Limb (tissue), 2 donors: ENCODE measurements around the gene OSBPL1A.
"Not testable (repeated sequence)": the region's sequence is repeated elsewhere in the genome, so short reads cannot be mapped to it uniquely, and the experiment has no call there.

ENCODE experiments used
- DNase-seq, 2 donors: peaks; one replicate each; pipeline ENCODE4 v3.0.0-alpha.2; 2016; ENCODE audit errors: extremely low spot score in 2 of 2

The OSBPL1A gene

DNA sequence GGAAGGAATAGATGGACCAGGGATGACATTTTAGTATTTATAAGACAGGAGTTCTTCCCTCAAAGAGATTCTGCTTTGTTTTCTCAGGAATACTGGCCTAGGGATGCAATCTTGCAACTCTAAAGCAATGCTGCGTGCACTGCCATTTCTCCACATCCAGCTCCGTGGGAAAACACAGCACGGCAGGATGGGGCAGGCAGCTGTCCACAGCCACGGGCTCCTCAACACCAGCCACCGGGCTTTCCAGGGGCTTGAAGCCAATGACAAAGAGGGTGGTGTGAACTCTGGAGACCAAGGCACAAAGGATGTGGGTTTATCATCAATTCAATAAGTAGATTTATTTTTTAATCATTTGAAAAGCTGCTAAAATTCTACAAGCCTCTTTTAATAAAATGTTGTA lies 209.5 kb downstream of the OSBPL1A start:
- DNase-seq: no peak

GRCh38 chr18:24187689-24188088 lies 209.9 kb downstream of the OSBPL1A start:
- no peak for DNase-seq

- DNase-seq: no peak
Measured at GRCh38 chr18:24187049-24187448, 210.6 kb downstream of the OSBPL1A start.

- DNase-seq: no peak
Measured at GRCh38 chr18:24185805-24186204, 211.8 kb downstream of the OSBPL1A start.

- DNase-seq: no peak
Measured at GRCh38 chr18:24181806-24182205, 215.8 kb downstream of the OSBPL1A start.

DNA sequence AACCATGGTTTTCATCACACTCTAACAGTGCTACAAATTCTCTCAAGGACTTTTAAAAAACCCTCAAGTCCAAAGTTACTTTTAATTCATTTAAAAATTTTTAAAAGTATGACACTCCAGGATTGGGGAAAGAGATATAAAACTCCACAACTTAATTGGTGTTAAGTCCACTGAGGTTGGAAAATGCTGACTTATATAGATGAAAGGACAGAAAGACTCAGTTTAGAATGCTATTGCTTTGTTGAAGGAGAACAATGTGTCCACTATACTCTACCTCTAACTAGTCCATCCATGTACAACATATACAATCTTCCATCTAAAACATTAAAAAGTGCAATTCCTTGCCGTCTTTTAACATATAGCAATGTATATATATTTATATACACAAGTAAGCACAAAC lies 217.6 kb downstream of the OSBPL1A start:
- DNase-seq: no peak

- DNase-seq: no peak
Measured at GRCh38 chr18:24177499-24178133, 220.0 kb downstream of the OSBPL1A start.

GRCh38 chr18:24176727-24177416 lies 220.8 kb downstream of the OSBPL1A start:
- DNase-seq: peak in 1 of 2 donors; percentile 62

- no peak for DNase-seq
Measured at GRCh38 chr18:24173997-24174396, 223.6 kb downstream of the OSBPL1A start.

DNA sequence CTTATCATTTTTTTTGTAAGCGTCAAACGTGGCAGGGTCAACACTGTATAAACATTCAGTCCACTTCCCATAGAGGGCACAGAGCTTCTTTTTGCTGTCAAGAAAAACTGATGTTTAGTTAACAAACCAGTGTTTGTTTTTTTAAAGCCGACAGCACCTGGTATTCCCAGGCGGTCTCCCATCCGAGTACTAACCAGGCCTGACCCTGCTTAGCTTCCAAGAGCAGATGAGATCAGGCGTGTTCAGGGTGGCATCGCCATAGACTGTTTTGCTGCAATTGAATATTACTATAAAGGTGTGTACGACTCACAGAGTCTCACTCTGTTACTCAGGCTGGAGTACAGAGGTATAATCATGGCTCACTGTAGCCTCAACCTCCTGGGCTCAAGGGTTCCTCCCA lies 227.3 kb downstream of the OSBPL1A start:
- DNase-seq: no peak

DNA sequence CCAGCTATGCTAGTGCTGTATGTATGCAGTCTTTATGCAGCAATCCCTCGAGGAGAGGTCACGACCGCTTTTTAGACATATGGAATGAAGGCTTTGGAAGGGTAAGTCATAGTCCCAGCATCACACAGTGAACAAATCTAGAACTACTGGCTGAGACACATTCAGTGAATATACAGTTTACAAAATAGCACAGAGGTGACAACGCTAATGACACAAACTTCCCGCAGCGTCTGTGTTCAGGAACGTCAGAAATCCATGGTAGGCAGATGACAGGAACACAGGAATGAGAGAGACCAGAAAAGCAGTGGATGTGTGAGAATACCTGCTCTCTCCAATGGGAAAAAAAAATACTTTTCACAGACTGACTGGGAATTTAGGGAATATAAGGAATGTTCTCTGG lies 229.1 kb downstream of the OSBPL1A start:
- no peak for DNase-seq

GRCh38 chr18:24161304-24161703 lies 236.3 kb downstream of the OSBPL1A start:
- no peak for DNase-seq

DNA sequence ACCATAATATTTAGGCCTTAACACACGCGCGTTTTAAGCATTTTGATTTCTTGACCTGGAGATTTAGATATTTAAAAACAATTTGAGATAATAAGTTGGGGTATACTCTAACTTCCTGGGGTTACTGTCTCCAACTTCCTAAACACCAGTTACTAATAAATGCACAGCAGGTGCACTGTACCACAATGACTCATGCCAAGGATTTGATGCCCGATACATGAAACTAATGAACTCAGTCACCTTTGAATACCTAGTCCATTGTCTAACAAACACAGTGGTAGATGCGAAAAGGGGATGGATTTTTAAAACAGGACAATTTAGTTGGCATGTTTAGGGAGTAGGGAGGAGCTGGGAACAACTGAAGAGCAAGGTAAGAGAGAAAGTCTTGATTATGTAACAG lies 237.5 kb downstream of the OSBPL1A start:
- DNase-seq: no peak

DNA sequence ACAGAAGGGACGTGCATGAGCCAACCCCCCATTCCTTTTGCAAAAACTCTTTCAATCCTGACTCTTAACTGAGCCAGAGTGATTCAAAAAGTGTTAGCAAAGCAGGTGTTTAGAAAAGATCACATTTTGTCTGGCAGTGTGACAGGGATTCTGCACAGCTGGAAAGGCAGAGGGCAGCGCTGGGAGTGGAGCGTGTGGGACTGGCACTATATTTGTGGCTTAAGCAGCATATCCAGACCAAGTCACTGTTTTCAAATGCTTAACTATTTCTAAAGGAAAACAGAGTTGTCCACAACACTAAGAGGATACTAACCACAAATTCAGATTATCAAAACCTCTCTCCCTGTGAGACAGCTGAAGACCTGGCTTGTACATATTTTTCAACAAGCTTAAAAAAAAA lies 239.8 kb downstream of the OSBPL1A start:
- no peak for DNase-seq

GRCh38 chr18:24153397-24153796 lies 244.2 kb downstream of the OSBPL1A start:
- no peak for DNase-seq

- not testable (repeated sequence) for DNase-seq
Measured at GRCh38 chr18:24149591-24149990, 248.0 kb downstream of the OSBPL1A start.

DNA sequence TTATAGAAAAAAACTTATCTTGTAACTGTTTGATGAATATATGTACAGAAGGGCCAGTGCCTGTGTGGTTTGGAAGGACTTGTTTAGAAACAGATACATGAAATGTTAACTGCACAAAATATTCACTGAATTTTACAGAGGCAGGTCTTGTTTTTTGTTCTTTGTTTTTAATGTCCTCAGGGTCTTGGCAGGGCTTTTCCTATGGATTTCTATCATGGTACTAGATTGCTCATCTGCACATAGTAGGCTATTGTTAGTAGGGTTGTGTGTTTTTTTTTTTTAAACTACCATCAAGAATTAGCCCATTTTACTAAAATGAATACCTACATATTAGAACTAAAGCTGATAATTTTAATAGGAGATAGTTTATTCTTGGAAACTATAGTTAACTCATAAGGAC lies 255.2 kb downstream of the OSBPL1A start:
- DNase-seq: no peak

- DNase-seq: no peak
Measured at GRCh38 chr18:24140697-24141096, 256.9 kb downstream of the OSBPL1A start.

DNA sequence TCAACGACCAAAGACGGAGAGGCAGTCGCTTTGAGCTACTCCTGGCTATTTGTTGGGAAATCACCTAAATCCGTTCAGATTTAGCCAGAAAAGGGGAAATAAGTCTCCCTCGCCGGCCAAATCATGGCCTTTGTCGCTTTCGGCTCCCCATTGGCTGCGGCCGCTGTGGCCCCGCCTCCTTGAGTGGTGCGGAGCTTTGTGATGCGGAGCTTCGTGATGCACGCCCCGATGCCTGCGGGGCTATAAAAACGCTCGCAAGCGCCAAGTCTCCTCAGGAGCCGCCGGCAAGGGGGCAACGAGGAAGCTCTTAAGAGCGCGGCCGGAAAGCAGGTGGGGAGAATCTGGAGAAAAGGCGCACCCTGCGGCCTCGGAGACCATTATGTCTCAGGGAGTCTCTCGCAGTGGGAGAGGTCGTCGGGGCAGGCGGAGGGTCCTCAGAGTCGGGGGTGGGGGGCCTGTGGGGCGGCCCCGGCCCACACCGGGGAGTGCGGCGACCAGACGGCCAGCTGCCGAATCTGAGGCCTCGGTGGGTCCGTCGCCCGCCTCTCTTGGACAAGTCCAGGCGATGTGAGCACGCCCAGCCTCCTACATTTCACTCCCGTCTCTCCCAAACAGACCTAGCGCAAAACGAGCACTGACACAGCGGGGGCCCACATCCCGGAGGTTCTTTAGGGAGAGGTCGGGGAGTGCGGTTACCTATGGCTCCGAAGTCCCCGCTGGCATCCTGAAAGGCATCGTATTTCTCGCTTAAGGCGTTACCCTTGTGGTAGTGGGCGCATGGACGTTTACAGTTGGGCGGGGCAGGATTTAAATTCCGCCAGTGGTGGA lies 258.6 kb downstream of the OSBPL1A start, which contains the start of gene CABYR:
Gene CABYR (plus strand): TSS at position 274 of the 828 bp plus-strand sequence. CDS start 4,053 bp downstream, outside the sequence.
- peak; percentile 75 to 87 for DNase-seq

DNA sequence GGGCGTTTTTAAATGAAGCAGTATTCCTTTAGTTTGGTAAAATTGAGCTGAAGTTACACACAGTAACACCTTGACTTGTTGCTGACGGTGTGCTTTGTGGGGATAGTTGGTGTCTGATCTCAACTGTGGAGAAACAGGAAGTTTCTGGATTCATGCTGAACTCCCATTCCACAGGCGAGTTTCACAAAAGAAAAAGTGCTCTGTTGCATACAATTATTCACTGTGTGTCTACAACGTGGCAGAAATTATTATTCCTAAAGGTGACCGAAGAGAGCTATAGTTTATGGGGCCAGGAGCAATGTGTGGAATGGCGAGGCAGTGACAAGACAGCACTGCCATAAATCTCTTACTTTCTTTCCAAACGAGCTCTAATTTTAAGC lies 259.2 kb downstream of the OSBPL1A start:
- no peak for DNase-seq

GRCh38 chr18:24136967-24137373 lies 260.7 kb downstream of the OSBPL1A start:
- DNase-seq: no peak

GRCh38 chr18:24130494-24130893 lies 267.1 kb downstream of the OSBPL1A start:
- DNase-seq: no peak
